K562 treated with DMSO at 1 percent for 48 hours (cell line): ENCODE data around the gene AKR1B15. TPM values are rescaled to one million over a fixed set of nuclear protein-coding genes. Genes with fewer than 3 reads are reported as not detected.

Experiments used
- total RNA-seq: library from RNA; unstranded; fragments of 300-600 nt; gene quantifications from 2 replicates; pipeline ENCODE4 v1.2.3, GENCODE V29; 2022; ENCODE audit warnings: low replicate concordance; ENCODE audit errors: extremely low read depth

The AKR1B15 gene
- total RNA-seq, result not detected in 2 replicates

DNA sequence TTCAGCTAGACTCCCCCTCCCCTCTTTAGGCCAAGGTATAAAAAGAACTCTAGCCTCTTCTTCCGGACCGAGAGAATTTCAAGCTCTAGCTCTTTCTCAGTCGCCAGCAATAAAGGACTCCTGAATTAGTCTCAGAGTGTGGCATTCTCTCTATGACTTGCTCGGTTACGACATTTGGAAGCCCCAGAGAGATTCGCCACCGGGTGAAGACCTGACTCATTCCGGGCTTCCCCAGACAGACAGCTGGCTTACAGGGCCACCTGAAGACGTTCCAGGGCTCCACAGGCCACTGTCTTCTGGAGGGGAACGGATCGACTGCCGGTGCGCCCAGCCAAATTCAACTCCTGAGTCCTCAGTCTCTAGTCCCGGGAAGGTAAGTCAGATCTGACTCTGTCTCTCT, at the start of gene AKR1B15:
TSS of gene AKR1B15 (plus strand) at position 234 of the 400 bp plus-strand sequence. CDS start 15,510 bp downstream, outside the sequence.

Other genes starting within 250 kb of the AKR1B15 start
- not detected in 2 replicates for gene SLC35B4, start 232.2 kb upstream of the AKR1B15 start, total RNA-seq
- gene AKR1B1, start 90.0 kb upstream of the AKR1B15 start, total RNA-seq, result not detected in 2 replicates
- not detected in 2 replicates for gene AKR1B10, start 21.5 kb upstream of the AKR1B15 start, total RNA-seq
- gene BPGM, start 97.7 kb downstream of the AKR1B15 start, total RNA-seq, result not detected in 2 replicates
- gene CALD1, start 230.5 kb downstream of the AKR1B15 start, total RNA-seq, result not detected in 2 replicates